ENCODE data around the gene SDCBP2. TPM values are rescaled to one million over a fixed set of nuclear protein-coding genes. Genes with fewer than 3 reads are reported as not detected.
A peak's percentile ranks its signal among the peaks of the same experiment; 100 is the strongest.

Gene SDCBP2
- total and polyA plus RNA-seq, 12 donors = 0.43 to 7.6 (median 2.9) TPM

DNA sequence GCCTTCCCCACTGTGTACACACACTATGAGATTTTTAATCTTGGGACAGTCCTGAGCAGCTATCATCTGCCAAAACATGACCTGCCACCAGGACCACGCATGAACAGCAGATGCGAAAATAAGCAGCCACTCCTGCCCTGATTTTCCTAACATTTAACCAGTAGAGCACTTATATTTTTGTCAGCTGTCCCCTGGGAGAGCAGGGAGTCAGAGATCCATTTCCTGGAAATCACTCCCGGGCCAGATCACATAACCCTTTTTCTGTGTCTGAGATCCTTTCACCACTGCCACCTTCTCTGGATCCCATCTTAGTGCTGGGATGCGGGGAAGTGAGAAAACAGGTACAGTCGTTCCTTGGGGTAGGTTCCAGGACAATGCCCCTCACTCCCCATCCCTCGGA lies 5.7 kb downstream of the SDCBP2 start:
- no peaks in the 10 kb centered on the region for H3K9me3 ChIP-seq (replicated peaks in 1 of 3)
- peak in 1 of 7 donors; percentile 5 for DNase-seq
- TF ChIP-seq, protein P1, sequence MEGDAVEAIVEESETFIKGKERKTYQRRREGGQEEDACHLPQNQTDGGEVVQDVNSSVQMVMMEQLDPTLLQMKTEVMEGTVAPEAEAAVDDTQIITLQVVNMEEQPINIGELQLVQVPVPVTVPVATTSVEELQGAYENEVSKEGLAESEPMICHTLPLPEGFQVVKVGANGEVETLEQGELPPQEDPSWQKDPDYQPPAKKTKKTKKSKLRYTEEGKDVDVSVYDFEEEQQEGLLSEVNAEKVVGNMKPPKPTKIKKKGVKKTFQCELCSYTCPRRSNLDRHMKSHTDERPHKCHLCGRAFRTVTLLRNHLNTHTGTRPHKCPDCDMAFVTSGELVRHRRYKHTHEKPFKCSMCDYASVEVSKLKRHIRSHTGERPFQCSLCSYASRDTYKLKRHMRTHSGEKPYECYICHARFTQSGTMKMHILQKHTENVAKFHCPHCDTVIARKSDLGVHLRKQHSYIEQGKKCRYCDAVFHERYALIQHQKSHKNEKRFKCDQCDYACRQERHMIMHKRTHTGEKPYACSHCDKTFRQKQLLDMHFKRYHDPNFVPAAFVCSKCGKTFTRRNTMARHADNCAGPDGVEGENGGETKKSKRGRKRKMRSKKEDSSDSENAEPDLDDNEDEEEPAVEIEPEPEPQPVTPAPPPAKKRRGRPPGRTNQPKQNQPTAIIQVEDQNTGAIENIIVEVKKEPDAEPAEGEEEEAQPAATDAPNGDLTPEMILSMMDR (IDR thresholded peaks at IDR 0.05) = no peak
- no peak for TF ChIP-seq POLR2A (IDR thresholded peaks at IDR 0.05)
- WGBS, 4 donors = 47 to 65% (median 61%) methylated on average over 6 of the region's 6 CpGs
- peaks cover 19 to 37% of the 10 kb centered on the region in 2 donors for H3K4me1 ChIP-seq (replicated peaks in 1 of 2)
- no peak overlapping the region for H3K4me3 ChIP-seq
- H3K36me3 ChIP-seq (replicated peaks in 1 of 2) = no peaks in the 10 kb centered on the region
- H3K27ac ChIP-seq = peak overlapping the region in 4 of 5 donors; percentile 28 to 100 (median 64)
- intact Hi-C loops (cut with DNase I) = loop anchor here in 1 of 2 donors (5.0 kb wide), 1 partner anchor 74 kb away; no protein-coding TSS in a partner anchor
- H3K27me3 ChIP-seq = no peaks in the 10 kb centered on the region

- no peaks in the 10 kb centered on the region for H3K36me3 ChIP-seq (replicated peaks in 1 of 2)
- H3K4me3 ChIP-seq = no peak overlapping the region
- H3K9me3 ChIP-seq (replicated peaks in 1 of 3) = no peaks in the 10 kb centered on the region
- intact Hi-C loops (cut with DNase I) = loop anchor here in 1 of 2 donors (5.0 kb wide), 1 partner anchor 75 kb away; no protein-coding TSS in a partner anchor
- WGBS, 4 donors = 58 to 69% (median 65%) methylated on average over 11 of the region's 11 CpGs
- peak; percentile 54 to 80 (median 74) for DNase-seq
- H3K27me3 ChIP-seq = no peaks in the 10 kb centered on the region
- H3K27ac ChIP-seq = peak overlapping the region; percentile 28 to 100 (median 43)
- peaks cover 15 to 31% of the 10 kb centered on the region in 2 donors for H3K4me1 ChIP-seq (replicated peaks in 1 of 2)
- no peak for TF ChIP-seq POLR2A (IDR thresholded peaks at IDR 0.05)
- TF ChIP-seq, protein P1 (IDR thresholded peaks at IDR 0.05) = no peak
These were observed 6.3 kb downstream of the SDCBP2 start for GRCh38 chr20:1322511-1323245.

GRCh38 chr20:1321654-1321939 lies 7.3 kb downstream of the SDCBP2 start:
- no peaks in the 10 kb centered on the region for H3K27me3 ChIP-seq
- no peak overlapping the region for H3K4me3 ChIP-seq
- no peak for TF ChIP-seq POLR2A (IDR thresholded peaks at IDR 0.05)
- TF ChIP-seq, protein P1 (IDR thresholded peaks at IDR 0.05) = no peak
- no peaks in the 10 kb centered on the region for H3K9me3 ChIP-seq (replicated peaks in 1 of 3)
- no peak for DNase-seq
- peaks cover 7 to 21% of the 10 kb centered on the region in 2 donors for H3K4me1 ChIP-seq (replicated peaks in 1 of 2)
- 38 to 45% (median 44%) methylated on average over 4 of the region's 4 CpGs for WGBS, 4 donors
- H3K27ac ChIP-seq = peak overlapping the region in 2 of 5 donors; percentile 86 to 100
- intact Hi-C loops (cut with DNase I) = loop anchor here in 1 of 2 donors (5.0 kb wide), 1 partner anchor 76 kb away; no protein-coding TSS in a partner anchor
- no peaks in the 10 kb centered on the region for H3K36me3 ChIP-seq (replicated peaks in 1 of 2)

GRCh38 chr20:1320902-1321653 lies 7.9 kb downstream of the SDCBP2 start:
- H3K4me3 ChIP-seq = no peak overlapping the region
- intact Hi-C loops (cut with DNase I) = loop anchor here in 1 of 2 donors (5.0 kb wide), 1 partner anchor 76 kb away; no protein-coding TSS in a partner anchor
- no peaks in the 10 kb centered on the region for H3K9me3 ChIP-seq (replicated peaks in 1 of 3)
- peaks cover 2 to 15% of the 10 kb centered on the region in 2 donors for H3K4me1 ChIP-seq (replicated peaks in 1 of 2)
- TF ChIP-seq POLR2A (IDR thresholded peaks at IDR 0.05) = no peak
- TF ChIP-seq, protein P1 (IDR thresholded peaks at IDR 0.05) = no peak
- H3K27ac ChIP-seq = peak overlapping the region in 2 of 5 donors; percentile 86 to 100
- no peak for DNase-seq
- 66 to 73% (median 70%) methylated on average over 12 to 17 of the region's 17 CpGs for WGBS, 4 donors
- H3K27me3 ChIP-seq = no peaks in the 10 kb centered on the region
- H3K36me3 ChIP-seq (replicated peaks in 1 of 2) = no peaks in the 10 kb centered on the region
